Body of pancreas (tissue), 4 donors: ENCODE measurements around the gene HSD17B14. TPM values are rescaled to one million over a fixed set of nuclear protein-coding genes. Genes with fewer than 3 reads are reported as not detected.
"Not testable (repeated sequence)": the region's sequence is repeated elsewhere in the genome, so short reads cannot be mapped to it uniquely, and the experiment has no call there.

Source experiments
- ATAC-seq: fragments of 150-250 bp; one replicate; pipeline ENCODE4 v1.9.1; 2016
- DNase-seq, 4 donors: peaks; one replicate each; pipeline ENCODE4 v3.0.0-alpha.2; 2019
- H3K27ac ChIP-seq, 4 donors: fragments of 200-600 bp; sonication (generic); 1 replicate in 3 of 4; 2 replicates in 1 of 4; pipeline versions ENCODE4 v1.5.1 to v1.6.1; 2016 to 2019; ENCODE audit warnings: mild to moderate bottlenecking in 1 of 4, mixed read lengths in 1 of 4, moderate library complexity in 1 of 4
- H3K27me3 ChIP-seq, 2 donors: fragments of 200-600 bp; sonication (generic); one replicate each; pipeline ENCODE4 v1.6.0; 2016; ENCODE audit warnings: mild to moderate bottlenecking in 1 of 2
- H3K36me3 ChIP-seq, 2 donors: fragments of 200-600 bp; sonication (generic); replicated peaks in 1 of 2; 2 replicates each; pipeline ENCODE4 v1.5.1; 2016; ENCODE audit warnings: low read depth in 2 of 2; ENCODE audit not compliant: insufficient read depth in 1 of 2
- H3K4me1 ChIP-seq: fragments of 200-600 bp; sonication (generic); one replicate; pipeline ENCODE4 v1.6.0; 2016
- H3K4me3 ChIP-seq, 2 donors: fragments of 200-600 bp; sonication (generic); 1 replicate in 1 of 2; 2 replicates in 1 of 2; pipeline ENCODE4 v1.5.1; 2016 to 2019
- H3K9me3 ChIP-seq, 3 donors: fragments of 200-600 bp; sonication (generic); 1 replicate in 2 of 3; 2 replicates in 1 of 3; pipeline ENCODE4 v1.5.1; 2016
- POLR2A ChIP-seq, 3 donors: fragments of 450-650 bp; IDR thresholded peaks; one replicate each; pipeline ENCODE4 v1.6.1; 2016; ENCODE audit warnings: antibody characterized with exemption in 3 of 3, mild to moderate bottlenecking in 2 of 3
- WGBS, 2 donors: methylation state at CpG; one replicate each; pipeline ENCODE4 v1.1.5; 2017; 5-methylcytosine and 5-hydroxymethylcytosine counted together
- intact Hi-C: fragments of 100-400 bp; cut with DNase I; formaldehyde crosslinking; loops from one replicate; pipeline ENCODE4 v1.15.1; 2023
- total RNA-seq, 2 donors: library from RNA; depleted of rRNA; stranded (reverse); fragments of >200 nt; gene quantifications; one replicate each; pipeline ENCODE4 v1.1.0, GENCODE V29; 2016
- TF ChIP-seq, protein P1 (sequence below), 7 experiments: fragments of 450-650 bp in 4 of 7; fragments of 200-600 bp in 3 of 7; sonication (generic) in 3 of 7; IDR thresholded peaks; one replicate each; pipeline ENCODE4 v1.5.1; 2016 to 2019; ENCODE audit warnings: antibody characterized with exemption in 7 of 7

The HSD17B14 gene
- total RNA-seq, 2 donors from 2014 or later = 2.1 to 3.3 TPM

DNA sequence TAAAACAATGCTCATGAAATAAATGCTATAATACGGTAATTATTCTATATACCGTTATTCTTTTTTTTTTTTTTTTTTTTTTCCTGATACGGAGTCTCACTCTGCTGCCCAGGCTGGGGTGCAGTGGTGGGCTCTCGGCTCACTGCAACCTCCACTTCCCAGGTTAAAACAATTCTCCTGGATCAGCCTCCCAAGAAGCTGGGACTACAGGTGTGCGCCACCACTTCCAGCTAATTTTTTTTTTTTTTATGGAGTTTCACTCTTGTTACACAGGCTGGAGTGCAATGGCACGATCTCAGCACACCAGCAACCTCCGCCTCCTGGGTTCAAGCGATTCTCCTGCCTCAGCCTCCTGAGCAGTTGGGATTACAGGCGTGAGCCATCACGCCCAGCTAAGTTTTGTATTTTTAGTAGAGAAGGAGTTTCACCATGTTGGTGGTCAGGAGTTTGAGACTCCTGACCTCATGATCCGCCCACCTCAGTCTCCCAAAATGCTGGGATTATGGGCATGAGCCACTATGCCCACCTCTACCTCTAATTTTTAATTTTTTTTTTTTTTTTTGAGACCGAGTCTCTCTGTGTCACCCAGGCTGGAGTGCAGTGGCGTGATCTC, 42.8 kb upstream of the HSD17B14 start:
- TF ChIP-seq POLR2A (IDR thresholded peaks at IDR 0.05) = no peak
- TF ChIP-seq, protein P1, sequence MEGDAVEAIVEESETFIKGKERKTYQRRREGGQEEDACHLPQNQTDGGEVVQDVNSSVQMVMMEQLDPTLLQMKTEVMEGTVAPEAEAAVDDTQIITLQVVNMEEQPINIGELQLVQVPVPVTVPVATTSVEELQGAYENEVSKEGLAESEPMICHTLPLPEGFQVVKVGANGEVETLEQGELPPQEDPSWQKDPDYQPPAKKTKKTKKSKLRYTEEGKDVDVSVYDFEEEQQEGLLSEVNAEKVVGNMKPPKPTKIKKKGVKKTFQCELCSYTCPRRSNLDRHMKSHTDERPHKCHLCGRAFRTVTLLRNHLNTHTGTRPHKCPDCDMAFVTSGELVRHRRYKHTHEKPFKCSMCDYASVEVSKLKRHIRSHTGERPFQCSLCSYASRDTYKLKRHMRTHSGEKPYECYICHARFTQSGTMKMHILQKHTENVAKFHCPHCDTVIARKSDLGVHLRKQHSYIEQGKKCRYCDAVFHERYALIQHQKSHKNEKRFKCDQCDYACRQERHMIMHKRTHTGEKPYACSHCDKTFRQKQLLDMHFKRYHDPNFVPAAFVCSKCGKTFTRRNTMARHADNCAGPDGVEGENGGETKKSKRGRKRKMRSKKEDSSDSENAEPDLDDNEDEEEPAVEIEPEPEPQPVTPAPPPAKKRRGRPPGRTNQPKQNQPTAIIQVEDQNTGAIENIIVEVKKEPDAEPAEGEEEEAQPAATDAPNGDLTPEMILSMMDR (IDR thresholded peaks at IDR 0.05) = no peak
- no peak for ATAC-seq
- WGBS, 2 donors = 87 to 91% methylated on average over 13 of the region's 13 CpGs
- no peaks in the 10 kb centered on the region for H3K27me3 ChIP-seq
- H3K4me1 ChIP-seq = peaks cover 25% of the 10 kb centered on the region
- H3K9me3 ChIP-seq = no peaks in the 10 kb centered on the region
- no peak overlapping the region for H3K4me3 ChIP-seq
- peaks cover 0 to 4% of the 10 kb centered on the region in 2 donors for H3K36me3 ChIP-seq
- no peak for DNase-seq
- H3K27ac ChIP-seq = no peak overlapping the region
- intact Hi-C loops = no loop called here

- Histone ChIP-seq H3K36me3 (peaks cover 0 to 4% of the 10 kb centered on the region in 2 donors), H3K9me3 (no peaks in the 10 kb centered on the region), H3K27ac (peak overlapping the region in 1 of 4 donors; percentile 9), H3K4me3 (no peak overlapping the region), H3K4me1 (peaks cover 32% of the 10 kb centered on the region), H3K27me3 (no peaks in the 10 kb centered on the region)
- no peak for DNase-seq
- TF ChIP-seq, protein P1 (IDR thresholded peaks at IDR 0.05) = no peak
- peak in 1 of 3 donors; percentile 12 for TF ChIP-seq POLR2A (IDR thresholded peaks at IDR 0.05)
- 76 to 79% methylated on average over 10 to 11 of the region's 11 CpGs for WGBS, 2 donors
- intact Hi-C loops = no loop called here
- no peak for ATAC-seq
Measured at GRCh38 chr19:48878196-48879024, 42.1 kb upstream of the HSD17B14 start.

DNA sequence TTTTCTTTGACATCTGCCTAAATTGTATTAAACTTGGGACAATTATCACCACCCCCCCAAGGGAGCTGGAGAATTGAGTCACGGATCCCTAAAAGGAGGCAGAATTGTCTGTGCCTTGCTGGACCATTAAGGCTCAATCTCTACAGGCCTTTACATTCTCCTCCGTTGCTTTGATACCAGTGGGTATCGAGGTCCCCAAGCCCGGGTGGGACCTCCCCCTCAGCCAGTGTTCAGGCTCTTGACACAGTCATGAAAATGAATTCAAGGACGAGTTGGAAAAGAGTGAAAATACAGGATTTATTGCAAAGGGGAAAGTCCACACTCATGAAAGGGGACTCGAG, 41.5 kb upstream of the HSD17B14 start:
- H3K4me1 ChIP-seq = peaks cover 36% of the 10 kb centered on the region
- H3K9me3 ChIP-seq = no peaks in the 10 kb centered on the region
- 78 to 86% methylated on average over 6 of the region's 6 CpGs for WGBS, 2 donors
- TF ChIP-seq, protein P1 (IDR thresholded peaks at IDR 0.05) = no peak
- no peak for TF ChIP-seq POLR2A (IDR thresholded peaks at IDR 0.05)
- peaks cover 0 to 4% of the 10 kb centered on the region in 2 donors for H3K36me3 ChIP-seq
- H3K4me3 ChIP-seq = no peak overlapping the region
- no peak for ATAC-seq
- H3K27ac ChIP-seq = no peak overlapping the region
- intact Hi-C loops = no loop called here
- DNase-seq = no peak
- no peaks in the 10 kb centered on the region for H3K27me3 ChIP-seq

GRCh38 chr19:48876043-48876981, 40.0 kb upstream of the HSD17B14 start:
- TF ChIP-seq POLR2A (IDR thresholded peaks at IDR 0.05) = peak in 1 of 3 donors; percentile 18
- intact Hi-C loops, H3K9me3 ChIP-seq, ATAC-seq, H3K27me3 ChIP-seq, H3K4me3 ChIP-seq, H3K36me3 ChIP-seq: not testable (repeated sequence)
- H3K4me1 ChIP-seq = peaks cover 36% of the 10 kb centered on the region
- peak in 3 of 4 donors; percentile 49 to 60 (median 50) for DNase-seq
- peak overlapping the region in 2 of 4 donors; percentile 57 to 96 for H3K27ac ChIP-seq
- 73 to 76% methylated on average over 24 to 30 of the region's 30 CpGs for WGBS, 2 donors
